Brain microvascular endothelial cell (primary cell): ENCODE measurements around the gene CIAO2B.
"Not testable (repeated sequence)": the region's sequence is repeated elsewhere in the genome, so short reads cannot be mapped to it uniquely, and the experiment has no call there.

Source experiments
- DNase-seq: peaks from one replicate; pipeline ENCODE4 v3.0.0-alpha.2; 2020
- H3K27ac ChIP-seq: fragments of 250-450 bp; sonication (Bioruptor Pico); 2 replicates; pipeline ENCODE4 v1.5.1; 2020; ENCODE audit warnings: mild to moderate bottlenecking, moderate library complexity
- H3K27me3 ChIP-seq: fragments of 250-450 bp; sonication (Bioruptor Pico); replicated peaks from 2 replicates; pipeline ENCODE4 v1.5.1; 2020; ENCODE audit warnings: mild to moderate bottlenecking
- H3K36me3 ChIP-seq: fragments of 250-450 bp; sonication (Bioruptor Pico); replicated peaks from 2 replicates; pipeline ENCODE4 v1.5.1; 2020; ENCODE audit warnings: mild to moderate bottlenecking
- H3K4me3 ChIP-seq: 2 replicates; pipeline ENCODE4 v1.5.1; 2011; ENCODE audit warnings: low read depth, mild to moderate bottlenecking, control low read depth, low read length, moderate library complexity
- in situ Hi-C: cut with HindIII; loops from 2 replicates; pipeline ENCODE4 v1.10.0; 2017; ENCODE audit warnings: low sequenced_read_pairs, low pct_ligation_motif_present
- TF ChIP-seq, protein P1 (sequence below): IDR thresholded peaks from 2 replicates; pipeline ENCODE4 v1.5.1; 2011; ENCODE audit warnings: low read depth, mild to moderate bottlenecking, moderate library complexity, low read length, control low read depth, inconsistent platforms; ENCODE audit errors: missing control alignments

Gene CIAO2B

DNA sequence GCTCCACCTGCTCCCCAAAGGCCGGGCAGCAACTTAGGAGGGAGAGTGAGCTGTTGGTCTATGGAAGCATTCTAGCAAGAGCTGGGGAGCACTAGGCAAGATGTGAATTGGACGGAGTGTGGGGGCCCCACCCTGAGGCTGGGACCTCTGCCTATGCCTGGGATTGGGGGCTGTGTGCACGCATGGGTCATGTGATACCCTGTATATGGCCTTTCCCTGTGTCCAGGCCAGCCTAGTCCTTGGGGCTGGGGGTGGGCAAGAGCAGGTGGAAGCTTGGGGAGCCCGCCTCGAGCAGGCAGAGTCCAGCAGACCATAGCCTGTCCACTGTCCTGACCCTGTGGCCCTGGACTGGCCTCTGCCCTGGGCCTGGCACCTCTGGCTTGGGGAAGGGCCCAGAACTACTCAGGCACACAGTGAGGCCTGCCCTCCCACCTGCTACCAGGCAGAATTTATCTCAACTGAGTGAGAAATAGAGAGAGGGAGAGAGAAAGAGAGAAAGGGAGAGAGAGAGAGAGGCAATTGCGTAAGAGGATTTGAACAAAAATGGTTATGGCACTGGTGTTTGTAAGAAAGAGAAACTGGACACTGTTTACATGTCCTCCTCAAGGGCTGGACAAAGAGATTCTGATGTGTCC, 34.8 kb downstream of the CIAO2B start:
- DNase-seq: no peak
- H3K36me3 ChIP-seq: no peaks in the 10 kb centered on the region
- in situ Hi-C loops: no loop called here
- no peak overlapping the region for H3K27ac ChIP-seq
- TF ChIP-seq, protein P1, sequence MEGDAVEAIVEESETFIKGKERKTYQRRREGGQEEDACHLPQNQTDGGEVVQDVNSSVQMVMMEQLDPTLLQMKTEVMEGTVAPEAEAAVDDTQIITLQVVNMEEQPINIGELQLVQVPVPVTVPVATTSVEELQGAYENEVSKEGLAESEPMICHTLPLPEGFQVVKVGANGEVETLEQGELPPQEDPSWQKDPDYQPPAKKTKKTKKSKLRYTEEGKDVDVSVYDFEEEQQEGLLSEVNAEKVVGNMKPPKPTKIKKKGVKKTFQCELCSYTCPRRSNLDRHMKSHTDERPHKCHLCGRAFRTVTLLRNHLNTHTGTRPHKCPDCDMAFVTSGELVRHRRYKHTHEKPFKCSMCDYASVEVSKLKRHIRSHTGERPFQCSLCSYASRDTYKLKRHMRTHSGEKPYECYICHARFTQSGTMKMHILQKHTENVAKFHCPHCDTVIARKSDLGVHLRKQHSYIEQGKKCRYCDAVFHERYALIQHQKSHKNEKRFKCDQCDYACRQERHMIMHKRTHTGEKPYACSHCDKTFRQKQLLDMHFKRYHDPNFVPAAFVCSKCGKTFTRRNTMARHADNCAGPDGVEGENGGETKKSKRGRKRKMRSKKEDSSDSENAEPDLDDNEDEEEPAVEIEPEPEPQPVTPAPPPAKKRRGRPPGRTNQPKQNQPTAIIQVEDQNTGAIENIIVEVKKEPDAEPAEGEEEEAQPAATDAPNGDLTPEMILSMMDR: no peak
- H3K4me3 ChIP-seq: no peak overlapping the region
- no peaks in the 10 kb centered on the region for H3K27me3 ChIP-seq

DNA sequence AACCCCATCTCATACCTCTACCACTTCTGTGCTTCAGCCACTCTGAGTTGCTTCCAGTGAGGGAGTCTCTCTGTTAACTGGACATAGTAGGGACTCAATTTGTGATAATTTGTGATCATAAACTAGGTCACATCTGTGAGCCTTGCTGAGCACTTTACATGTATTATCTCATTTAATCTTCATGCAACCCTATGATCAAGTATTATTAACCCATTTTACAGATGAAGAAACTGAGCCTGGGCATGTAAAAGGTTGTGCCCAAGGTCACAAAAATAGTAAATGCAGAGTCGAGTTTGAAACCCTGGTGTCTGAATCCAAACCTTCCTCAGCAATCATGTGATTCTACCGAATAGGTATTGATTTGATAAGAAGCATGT, 35.3 kb downstream of the CIAO2B start:
- no peak for DNase-seq
- Histone ChIP-seq H3K36me3 (no peaks in the 10 kb centered on the region), H3K4me3 (no peak overlapping the region), H3K27ac (no peak overlapping the region), H3K27me3 (no peaks in the 10 kb centered on the region)
- TF ChIP-seq, protein P1: no peak
- in situ Hi-C loops: no loop called here

- TF ChIP-seq, protein P1: no peak
- H3K27ac ChIP-seq: no peak overlapping the region
- no peak overlapping the region for H3K4me3 ChIP-seq
- DNase-seq: peak; percentile 30
- in situ Hi-C loops: no loop called here
- H3K36me3 ChIP-seq: no peaks in the 10 kb centered on the region
- H3K27me3 ChIP-seq: no peaks in the 10 kb centered on the region
These were observed 36.0 kb downstream of the CIAO2B start for GRCh38 chr16:66898207-66898606.

- H3K36me3 ChIP-seq, DNase-seq, H3K4me3 ChIP-seq, H3K27ac ChIP-seq, in situ Hi-C loops, H3K27me3 ChIP-seq: not testable (repeated sequence)
These were observed 37.5 kb downstream of the CIAO2B start for GRCh38 chr16:66896682-66897081.

GRCh38 chr16:66895999-66896398, 38.2 kb downstream of the CIAO2B start:
- Histone ChIP-seq H3K27me3 (no peaks in the 10 kb centered on the region), H3K4me3 (no peak overlapping the region), H3K27ac (no peak overlapping the region), H3K36me3 (no peaks in the 10 kb centered on the region)
- in situ Hi-C loops: no loop called here
- TF ChIP-seq, protein P1: no peak
- no peak for DNase-seq

- TF ChIP-seq, protein P1: no peak
- Histone ChIP-seq H3K27ac (no peak overlapping the region), H3K4me3 (no peak overlapping the region), H3K27me3 (no peaks in the 10 kb centered on the region), H3K36me3 (no peaks in the 10 kb centered on the region)
- in situ Hi-C loops: no loop called here
- no peak for DNase-seq
These were observed 38.6 kb downstream of the CIAO2B start for GRCh38 chr16:66895689-66895979.
